HG03442 (cell line): Measurements from ENCODE around the gene WDR43.

Source experiments
- ATAC-seq: cut with Tn5 transposase; IDR thresholded peaks from one replicate; pipeline ENCODE4 v1.9.1; 2021; ENCODE audit warnings: mild to moderate bottlenecking, moderate library complexity; ENCODE audit not compliant: unreplicated experiment

The WDR43 gene

GRCh38 chr2:28991460-28991859, 97.0 kb downstream of the WDR43 start:
- ATAC-seq, result no peak

DNA sequence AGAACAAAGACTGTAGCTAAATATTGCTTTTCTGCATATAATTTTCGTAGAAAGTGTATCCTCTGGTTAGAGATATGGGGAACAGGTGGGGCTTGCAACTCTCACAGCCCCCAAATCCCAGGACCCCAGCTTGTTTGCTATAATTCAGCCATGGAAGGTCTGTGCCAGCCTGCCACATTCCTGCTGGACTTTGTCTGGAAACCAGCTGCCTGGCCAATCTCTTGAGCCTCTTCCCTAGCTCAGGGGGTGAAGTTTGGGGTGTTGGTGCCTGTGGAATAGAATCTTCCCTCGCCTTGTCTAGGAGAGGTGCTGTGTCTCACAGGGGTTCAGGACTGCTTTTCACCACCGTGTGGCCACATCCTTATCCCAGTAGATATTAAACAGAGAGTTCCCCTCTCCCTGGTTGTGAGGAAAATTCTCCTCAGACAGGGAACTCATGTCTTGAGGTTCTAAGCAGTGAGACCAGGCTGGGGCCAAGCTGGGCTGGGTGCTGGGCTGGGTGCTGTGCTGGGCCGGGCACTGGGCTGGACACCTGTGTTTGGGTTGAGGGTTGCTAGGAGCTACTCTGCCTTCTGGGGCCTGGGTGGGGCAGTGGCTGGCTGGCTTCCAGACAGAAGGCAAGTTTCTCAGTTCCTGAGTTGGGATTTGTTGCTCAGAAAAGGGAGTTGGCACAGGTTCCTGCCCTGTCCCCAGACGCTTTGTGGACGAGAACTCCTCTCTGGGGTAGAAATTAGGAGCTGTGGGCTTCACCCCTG, 98.9 kb downstream of the WDR43 start:
- ATAC-seq, result no peak

DNA sequence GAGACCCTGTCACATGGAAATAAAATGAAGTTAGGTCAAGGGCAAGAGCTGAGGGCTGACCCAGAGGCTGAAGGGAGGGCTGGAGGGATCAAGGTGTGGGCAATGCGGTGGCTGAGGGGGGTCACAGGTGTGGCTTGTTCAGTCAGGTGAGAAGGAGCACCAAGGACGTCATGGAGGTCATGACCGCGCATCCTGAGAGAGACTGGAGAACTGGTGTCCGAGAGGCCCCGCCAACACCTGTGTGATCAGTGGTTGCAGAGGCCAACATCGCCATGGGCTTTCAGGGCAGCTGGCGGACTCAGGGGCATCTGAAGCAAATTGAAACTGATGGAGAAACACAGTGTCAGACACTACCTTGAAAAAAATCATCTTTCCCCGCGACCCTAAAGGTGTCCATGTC, 99.6 kb downstream of the WDR43 start:
- ATAC-seq, result no peak

GRCh38 chr2:28994679-28995078, 100.2 kb downstream of the WDR43 start:
- no peak for ATAC-seq

DNA sequence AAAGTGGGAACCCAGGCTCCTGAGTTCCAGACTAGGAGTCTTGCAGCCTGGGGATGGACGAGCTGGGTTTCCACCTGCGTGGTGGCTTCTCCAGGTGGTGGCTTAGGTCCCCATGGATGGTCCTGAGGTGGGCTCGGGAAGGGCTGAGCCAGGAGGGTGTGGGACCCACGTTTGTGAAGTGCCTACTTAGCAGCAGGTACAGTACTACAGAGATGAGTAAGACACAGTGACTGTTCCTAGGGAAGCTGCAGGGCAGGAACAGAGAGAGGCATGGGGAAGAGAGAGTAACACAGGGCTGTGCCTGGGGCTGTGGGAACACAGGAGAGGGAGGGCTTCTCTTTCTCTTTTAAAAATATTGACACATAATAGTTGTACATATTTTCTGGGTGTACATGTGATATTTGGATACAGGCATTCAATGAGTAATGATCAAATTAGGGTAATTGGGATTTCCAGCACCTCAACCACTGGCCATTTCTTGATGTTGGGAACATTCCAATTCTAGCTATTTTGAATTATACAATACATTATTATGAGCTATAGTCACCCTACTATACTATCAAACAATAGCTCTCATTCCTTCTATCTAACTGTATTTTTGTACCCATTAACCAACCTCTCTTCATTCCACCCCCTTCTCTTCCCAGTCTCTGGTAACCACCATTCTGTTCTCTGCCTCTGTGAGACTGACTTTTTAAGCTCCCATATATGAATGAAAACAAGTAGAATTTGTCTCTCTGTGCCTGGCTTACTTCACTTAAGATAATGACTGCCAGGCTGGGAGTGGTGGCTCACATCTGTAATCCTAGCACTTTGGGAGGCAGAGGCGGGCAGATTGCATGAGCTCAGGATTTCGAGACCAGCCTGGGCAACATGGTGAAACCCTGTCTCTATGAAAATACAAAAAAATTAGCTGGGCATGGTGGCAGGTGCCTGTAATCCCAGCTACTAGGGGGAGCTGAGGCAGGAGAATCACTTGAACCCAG, 101.6 kb downstream of the WDR43 start:
- ATAC-seq, result no peak

DNA sequence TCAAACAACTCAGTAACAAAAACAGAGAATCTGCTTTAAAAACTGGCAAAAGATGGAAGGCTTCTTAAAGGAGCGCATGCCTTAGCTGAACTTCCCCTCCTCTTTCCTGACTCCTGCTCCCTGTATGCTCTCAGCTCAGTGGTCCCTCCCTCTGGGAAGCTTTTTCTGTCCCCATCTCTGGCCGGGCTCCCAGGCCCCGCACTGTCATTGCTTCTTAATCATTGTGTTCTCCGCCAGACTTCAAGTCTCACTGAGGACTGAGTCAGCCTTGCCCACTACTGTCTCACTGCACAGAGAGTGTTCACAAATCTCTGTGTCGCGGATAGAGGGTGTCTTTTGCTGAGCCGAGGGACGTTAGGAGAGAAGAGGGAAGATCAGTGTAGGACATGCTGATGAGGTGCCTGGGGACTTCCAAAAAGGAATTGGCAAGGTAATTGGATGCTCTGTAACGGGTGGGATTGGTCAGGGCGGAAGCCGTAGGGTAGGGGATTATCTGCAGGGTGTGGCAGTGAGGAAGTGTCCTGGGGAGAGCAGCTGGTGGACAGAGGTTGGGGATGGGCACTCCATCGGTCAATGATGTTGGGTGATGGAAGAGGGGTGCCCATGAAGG, 102.9 kb downstream of the WDR43 start:
- no peak for ATAC-seq
